Endothelial cell of umbilical vein (primary cell): ENCODE measurements around the gene LARGE1.

Experiments used
- EZH2 ChIP-seq: IDR thresholded peaks from 2 replicates; pipeline ENCODE4 v1.6.1; 2012; ENCODE audit warnings: borderline replicate concordance, low read depth, mild to moderate bottlenecking, moderate library complexity, low read length, inconsistent platforms; ENCODE audit not compliant: severe bottlenecking
- FOS ChIP-seq: IDR thresholded peaks from 2 replicates; pipeline ENCODE4 v1.6.1; 2011; ENCODE audit warnings: mild to moderate bottlenecking, low read length, moderate library complexity, borderline replicate concordance; ENCODE audit not compliant: insufficient read depth
- GATA2 ChIP-seq: IDR thresholded peaks from 2 replicates; pipeline ENCODE4 v1.7.0; 2011; ENCODE audit warnings: low read depth, mild to moderate bottlenecking, moderate library complexity, mixed read lengths, low read length; ENCODE audit not compliant: insufficient read length, insufficient read depth
- JUN ChIP-seq: IDR thresholded peaks from 2 replicates; pipeline ENCODE4 v1.6.1; 2011; ENCODE audit warnings: borderline replicate concordance, low read depth; ENCODE audit not compliant: insufficient read length, insufficient read depth
- POLR2A ChIP-seq: IDR thresholded peaks from 2 replicates; pipeline ENCODE4 v1.6.1; 2012; ENCODE audit warnings: low read depth, mild to moderate bottlenecking, control low read depth, low read length
- POLR2AphosphoS5 ChIP-seq: IDR thresholded peaks from 2 replicates; pipeline ENCODE4 v1.6.1; 2012; ENCODE audit warnings: low read depth, mild to moderate bottlenecking, control low read depth, low read length, moderate library complexity; ENCODE audit not compliant: insufficient read depth
- TF ChIP-seq, protein P1 (sequence below): IDR thresholded peaks from 2 replicates; pipeline ENCODE4 v1.6.1; 2011; ENCODE audit not compliant: insufficient read depth, insufficient read length
- TF ChIP-seq, protein P2 (sequence below), 2 donors: IDR thresholded peaks; 1 replicate in 1 of 2; 2 replicates in 1 of 2; pipeline ENCODE4 v1.5.1; 2011; ENCODE audit warnings: low read length in 2 of 2, mild to moderate bottlenecking in 2 of 2, moderate library complexity in 2 of 2, control low read depth in 1 of 2, inconsistent platforms in 1 of 2, low read depth in 1 of 2; ENCODE audit not compliant: insufficient read depth in 1 of 2; ENCODE audit errors: extremely low read depth in 1 of 2

DNA sequence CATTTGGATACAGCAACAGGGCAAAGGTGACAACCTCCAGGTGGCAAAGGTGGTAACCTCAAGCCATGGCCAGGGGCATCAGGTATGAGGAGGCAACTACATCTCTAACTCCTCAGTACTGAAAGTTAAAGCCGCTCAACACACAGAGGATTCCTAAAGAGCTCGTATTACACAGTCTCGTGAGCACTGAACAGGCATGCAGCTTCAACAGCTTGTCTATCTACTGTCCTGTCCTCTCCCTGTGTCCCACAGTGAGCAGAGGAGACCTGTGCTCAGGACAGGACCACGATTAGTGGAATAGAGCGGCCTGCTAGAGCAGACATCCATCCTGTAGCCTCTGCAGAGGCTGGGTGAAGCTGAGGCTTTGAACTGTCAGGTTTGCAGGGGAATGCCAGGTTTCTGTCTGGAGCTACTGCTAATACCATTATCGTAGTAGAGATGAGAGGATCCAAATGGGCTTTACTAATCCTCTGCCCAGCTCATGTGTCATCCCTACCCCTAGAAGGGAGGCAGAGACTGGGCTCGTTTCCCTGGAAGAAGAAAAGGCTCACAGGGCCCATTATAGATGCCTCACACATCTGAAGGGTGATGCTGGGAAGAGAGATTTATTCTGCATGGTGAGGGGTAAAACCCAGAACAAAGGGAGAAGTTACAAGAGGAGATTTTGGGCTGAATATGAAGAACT is 415.2 kb downstream of the LARGE1 start:
- no peak for TF ChIP-seq POLR2A
- no peak for TF ChIP-seq EZH2
- TF ChIP-seq, protein P1, sequence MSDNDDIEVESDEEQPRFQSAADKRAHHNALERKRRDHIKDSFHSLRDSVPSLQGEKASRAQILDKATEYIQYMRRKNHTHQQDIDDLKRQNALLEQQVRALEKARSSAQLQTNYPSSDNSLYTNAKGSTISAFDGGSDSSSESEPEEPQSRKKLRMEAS, result no peak
- TF ChIP-seq JUN, result no peak
- TF ChIP-seq POLR2AphosphoS5, result no peak
- TF ChIP-seq, protein P2, sequence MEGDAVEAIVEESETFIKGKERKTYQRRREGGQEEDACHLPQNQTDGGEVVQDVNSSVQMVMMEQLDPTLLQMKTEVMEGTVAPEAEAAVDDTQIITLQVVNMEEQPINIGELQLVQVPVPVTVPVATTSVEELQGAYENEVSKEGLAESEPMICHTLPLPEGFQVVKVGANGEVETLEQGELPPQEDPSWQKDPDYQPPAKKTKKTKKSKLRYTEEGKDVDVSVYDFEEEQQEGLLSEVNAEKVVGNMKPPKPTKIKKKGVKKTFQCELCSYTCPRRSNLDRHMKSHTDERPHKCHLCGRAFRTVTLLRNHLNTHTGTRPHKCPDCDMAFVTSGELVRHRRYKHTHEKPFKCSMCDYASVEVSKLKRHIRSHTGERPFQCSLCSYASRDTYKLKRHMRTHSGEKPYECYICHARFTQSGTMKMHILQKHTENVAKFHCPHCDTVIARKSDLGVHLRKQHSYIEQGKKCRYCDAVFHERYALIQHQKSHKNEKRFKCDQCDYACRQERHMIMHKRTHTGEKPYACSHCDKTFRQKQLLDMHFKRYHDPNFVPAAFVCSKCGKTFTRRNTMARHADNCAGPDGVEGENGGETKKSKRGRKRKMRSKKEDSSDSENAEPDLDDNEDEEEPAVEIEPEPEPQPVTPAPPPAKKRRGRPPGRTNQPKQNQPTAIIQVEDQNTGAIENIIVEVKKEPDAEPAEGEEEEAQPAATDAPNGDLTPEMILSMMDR (IDR thresholded peaks at IDR 0.05; ENCODE audit: extremely low read depth in 1 of 2, insufficient read depth in 1 of 2, low read depth in 1 of 2, low read length in 2 of 2), result no peak
- no peak for TF ChIP-seq FOS
- TF ChIP-seq GATA2, result no peak
